Muscle layer of colon (tissue), 2 donors: ENCODE data around the gene CDC25B.

Experiments
- H3K27ac ChIP-seq: one replicate; pipeline ENCODE4 v1.7.0; 2013; ENCODE audit warnings: low read depth, mild to moderate bottlenecking, low read length, moderate library complexity
- H3K27me3 ChIP-seq, 2 donors: one replicate each; pipeline ENCODE4 v1.7.0; 2013; ENCODE audit warnings: low read length in 2 of 2, mild to moderate bottlenecking in 2 of 2; ENCODE audit not compliant: insufficient read depth in 2 of 2, control insufficient read depth in 1 of 2
- H3K36me3 ChIP-seq: one replicate; pipeline ENCODE4 v1.7.0; 2013; ENCODE audit warnings: mild to moderate bottlenecking, low read length; ENCODE audit not compliant: insufficient read depth
- H3K4me1 ChIP-seq: one replicate; pipeline ENCODE4 v1.7.0; 2013; ENCODE audit warnings: mild to moderate bottlenecking, low read length; ENCODE audit not compliant: insufficient read depth
- H3K4me3 ChIP-seq, 2 donors: one replicate each; pipeline ENCODE4 v1.7.0; 2013; ENCODE audit warnings: low read length in 2 of 2, low read depth in 1 of 2, mild to moderate bottlenecking in 1 of 2, moderate library complexity in 1 of 2
- H3K9ac ChIP-seq: one replicate; pipeline ENCODE4 v1.7.0; 2013; ENCODE audit warnings: low read length
- H3K9me3 ChIP-seq: one replicate; pipeline ENCODE4 v1.7.0; 2013; ENCODE audit warnings: mild to moderate bottlenecking, low read length
- donor health status: abdominal sarcoma.
- donor health status: Adenocarcinoma of cecum.

The CDC25B gene

DNA sequence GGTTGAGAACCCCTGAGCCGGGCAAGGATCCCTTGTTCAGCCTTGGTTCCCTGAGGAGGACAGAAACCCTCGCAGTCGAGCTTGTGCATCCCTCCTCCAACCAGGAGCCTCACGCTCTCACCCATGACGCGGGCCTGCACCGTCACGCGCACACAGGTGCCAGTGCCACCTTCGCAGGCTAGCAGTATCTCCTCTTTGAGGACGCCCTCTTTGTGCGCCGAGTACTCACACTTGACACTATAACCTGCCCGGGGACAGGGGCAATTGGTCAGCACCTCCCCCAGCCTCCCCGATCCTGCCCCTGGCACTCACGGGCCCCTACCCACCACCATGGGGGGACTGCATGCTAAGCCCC, 41.9 kb upstream of the CDC25B start:
- H3K9me3 ChIP-seq = no peaks in the 10 kb centered on the region
- peaks cover 0 to 6% of the 10 kb centered on the region in 2 donors for H3K27me3 ChIP-seq
- peaks cover 29% of the 10 kb centered on the region for H3K36me3 ChIP-seq
- peaks cover 10% of the 10 kb centered on the region for H3K4me1 ChIP-seq
- no peak overlapping the region for H3K4me3 ChIP-seq
- no peak overlapping the region for H3K27ac ChIP-seq
- no peak overlapping the region for H3K9ac ChIP-seq

DNA sequence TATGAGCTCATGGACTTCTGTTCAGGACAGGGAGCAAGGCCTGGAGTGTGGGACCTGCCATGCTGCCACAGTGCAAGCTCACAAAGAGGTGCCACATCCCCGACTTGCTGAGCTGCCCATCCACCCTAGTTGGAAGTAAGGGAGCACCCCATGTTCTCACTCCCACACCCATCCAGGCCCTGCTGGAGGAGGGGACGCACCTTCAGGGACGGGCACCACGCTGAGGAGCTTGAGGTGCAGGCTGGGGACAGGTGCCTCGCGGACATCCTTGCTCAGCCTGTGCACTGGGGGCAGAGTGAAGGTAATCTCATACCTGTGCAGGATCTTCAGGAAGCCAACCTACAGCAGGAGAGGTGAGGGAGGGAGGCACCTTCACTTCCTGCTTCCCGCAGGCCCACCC, 40.8 kb upstream of the CDC25B start:
- H3K27ac ChIP-seq = no peak overlapping the region
- H3K27me3 ChIP-seq = peaks cover 0 to 2% of the 10 kb centered on the region in 2 donors
- H3K4me3 ChIP-seq = no peak overlapping the region
- H3K4me1 ChIP-seq = peaks cover 17% of the 10 kb centered on the region
- no peak overlapping the region for H3K9ac ChIP-seq
- H3K36me3 ChIP-seq = peaks cover 29% of the 10 kb centered on the region
- H3K9me3 ChIP-seq = no peaks in the 10 kb centered on the region

DNA sequence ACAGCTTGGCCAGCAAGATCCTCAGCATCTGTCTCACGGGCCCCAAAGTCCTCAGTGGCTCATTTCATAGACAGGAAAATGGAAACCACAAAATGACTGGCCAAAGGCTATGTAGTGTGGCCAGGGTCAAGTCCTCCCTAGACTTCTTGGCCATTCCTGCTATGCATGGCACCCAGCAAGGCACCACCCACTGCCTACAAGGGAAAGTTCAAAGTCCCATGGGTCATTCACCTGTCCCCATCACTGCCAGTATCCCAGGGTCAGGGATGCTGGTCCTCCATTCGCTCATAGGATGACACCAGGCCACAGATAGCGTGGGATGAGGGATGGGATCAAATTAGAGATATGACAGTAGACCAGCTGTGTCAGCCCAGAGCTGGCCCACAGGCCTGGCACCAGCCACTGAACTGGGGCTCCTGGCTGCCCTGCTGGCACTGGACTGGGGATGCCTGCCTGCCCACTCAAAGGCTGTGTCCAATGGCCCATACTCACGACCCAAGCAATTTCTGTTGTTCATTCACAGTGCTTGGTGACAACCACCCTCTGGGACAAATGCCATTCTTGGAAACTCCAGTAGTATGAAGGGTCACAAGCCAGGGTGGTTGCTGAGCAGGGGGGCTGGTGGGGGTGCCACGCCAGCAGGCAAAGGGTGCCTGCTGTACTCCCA, 40.2 kb upstream of the CDC25B start:
- Histone ChIP-seq H3K9me3 (no peaks in the 10 kb centered on the region), H3K4me3 (no peak overlapping the region), H3K36me3 (peaks cover 29% of the 10 kb centered on the region), H3K9ac (no peak overlapping the region), H3K27me3 (no peaks in the 10 kb centered on the region), H3K27ac (no peak overlapping the region), H3K4me1 (peaks cover 24% of the 10 kb centered on the region)

DNA sequence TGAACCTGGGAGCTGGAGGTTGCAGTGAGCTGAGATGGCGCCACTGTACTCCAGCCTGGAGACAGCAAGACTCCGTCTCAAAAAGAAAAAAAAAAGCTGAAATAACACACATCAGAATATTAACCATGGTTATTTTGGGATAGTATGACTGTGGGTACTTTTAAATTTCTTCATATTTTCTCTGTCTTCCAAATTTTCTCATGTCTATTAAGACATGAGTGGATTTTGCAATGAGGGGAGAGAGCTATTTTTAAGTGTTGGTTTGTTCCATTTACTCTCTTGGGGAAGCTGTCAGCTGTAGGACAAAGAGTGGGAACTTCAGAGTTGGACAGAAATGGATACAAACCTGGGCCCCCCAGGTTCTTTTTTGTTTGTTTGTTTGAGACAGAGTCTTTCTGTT, 38.8 kb upstream of the CDC25B start:
- H3K4me1 ChIP-seq = peaks cover 35% of the 10 kb centered on the region
- H3K36me3 ChIP-seq = peaks cover 29% of the 10 kb centered on the region
- no peaks in the 10 kb centered on the region for H3K27me3 ChIP-seq
- no peak overlapping the region for H3K27ac ChIP-seq
- H3K9me3 ChIP-seq = no peaks in the 10 kb centered on the region
- no peak overlapping the region for H3K4me3 ChIP-seq
- no peak overlapping the region for H3K9ac ChIP-seq

DNA sequence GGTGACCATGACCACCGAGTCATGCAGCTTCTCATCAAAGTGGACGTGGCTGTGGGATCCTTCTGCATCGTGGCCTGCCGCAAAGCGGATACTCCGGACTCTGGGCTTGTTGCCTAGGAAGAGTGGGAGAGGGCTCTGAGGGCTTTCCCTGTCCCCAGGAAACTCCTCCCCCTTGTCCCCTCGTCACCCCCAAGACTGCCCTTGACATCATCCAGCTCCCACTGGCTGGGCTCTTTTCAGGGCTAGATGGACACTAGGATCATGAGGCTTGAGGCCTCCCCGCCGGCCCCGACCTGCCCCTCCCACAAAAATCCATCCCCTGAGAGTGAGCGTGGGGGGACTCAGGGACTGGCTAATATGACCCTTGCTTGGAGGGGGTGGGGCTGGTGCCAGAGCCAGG, 37.5 kb upstream of the CDC25B start:
- H3K27me3 ChIP-seq = no peaks in the 10 kb centered on the region
- no peak overlapping the region for H3K9ac ChIP-seq
- H3K4me1 ChIP-seq = peaks cover 31% of the 10 kb centered on the region
- H3K36me3 ChIP-seq = peaks cover 29% of the 10 kb centered on the region
- H3K4me3 ChIP-seq = no peak overlapping the region
- no peak overlapping the region for H3K27ac ChIP-seq
- H3K9me3 ChIP-seq = no peaks in the 10 kb centered on the region

DNA sequence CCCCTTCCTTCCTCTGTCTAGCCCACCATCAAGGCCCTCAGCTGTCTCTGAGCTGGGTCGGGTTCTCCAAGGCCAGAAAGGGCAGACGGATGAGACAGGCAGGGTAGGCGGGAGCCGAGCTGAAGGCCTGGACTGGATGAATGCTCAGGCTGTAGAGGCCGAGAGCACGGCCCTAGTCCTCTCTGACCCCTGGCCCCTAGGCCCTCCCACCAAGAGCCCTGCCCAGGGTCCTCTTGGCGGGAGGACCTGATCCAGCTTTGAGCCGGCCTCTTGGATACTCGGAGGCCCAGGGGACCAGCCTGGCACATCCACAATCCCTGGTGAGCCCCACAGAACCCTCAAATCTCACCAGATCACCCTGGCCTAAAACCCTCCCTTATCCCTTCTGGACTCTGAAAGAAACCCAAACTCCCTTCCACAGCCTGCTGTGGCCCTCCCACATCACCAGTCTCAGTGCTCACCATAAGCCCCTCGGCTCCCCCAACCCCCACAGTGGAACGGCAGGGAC, 36.7 kb upstream of the CDC25B start:
- Histone ChIP-seq H3K27ac (no peak overlapping the region), H3K9ac (no peak overlapping the region), H3K4me1 (peaks cover 39% of the 10 kb centered on the region), H3K4me3 (no peak overlapping the region), H3K9me3 (no peaks in the 10 kb centered on the region), H3K36me3 (peaks cover 29% of the 10 kb centered on the region), H3K27me3 (no peaks in the 10 kb centered on the region)

DNA sequence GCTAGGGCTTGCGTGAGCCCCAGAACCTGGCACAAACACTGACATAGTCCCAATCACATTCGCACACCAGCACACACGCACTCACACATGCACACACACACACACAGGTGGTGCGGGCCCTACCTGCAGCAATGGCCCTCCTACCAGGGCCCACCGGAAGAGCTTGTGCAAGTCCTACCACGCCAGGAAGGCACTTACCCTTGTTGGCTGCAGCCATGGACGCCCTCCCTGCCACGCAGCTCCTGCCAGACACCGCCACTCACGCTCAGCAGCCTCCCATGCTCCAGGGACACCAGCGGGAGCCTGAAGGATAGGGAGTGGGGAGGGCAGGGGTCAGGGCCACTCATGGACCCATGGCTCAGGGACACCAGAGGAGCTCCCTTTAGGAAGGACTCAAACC, 36.2 kb upstream of the CDC25B start:
- Histone ChIP-seq H3K27me3 (no peaks in the 10 kb centered on the region), H3K4me1 (peaks cover 44% of the 10 kb centered on the region), H3K4me3 (no peak overlapping the region), H3K36me3 (peaks cover 23% of the 10 kb centered on the region), H3K9me3 (no peaks in the 10 kb centered on the region), H3K9ac (no peak overlapping the region), H3K27ac (no peak overlapping the region)

DNA sequence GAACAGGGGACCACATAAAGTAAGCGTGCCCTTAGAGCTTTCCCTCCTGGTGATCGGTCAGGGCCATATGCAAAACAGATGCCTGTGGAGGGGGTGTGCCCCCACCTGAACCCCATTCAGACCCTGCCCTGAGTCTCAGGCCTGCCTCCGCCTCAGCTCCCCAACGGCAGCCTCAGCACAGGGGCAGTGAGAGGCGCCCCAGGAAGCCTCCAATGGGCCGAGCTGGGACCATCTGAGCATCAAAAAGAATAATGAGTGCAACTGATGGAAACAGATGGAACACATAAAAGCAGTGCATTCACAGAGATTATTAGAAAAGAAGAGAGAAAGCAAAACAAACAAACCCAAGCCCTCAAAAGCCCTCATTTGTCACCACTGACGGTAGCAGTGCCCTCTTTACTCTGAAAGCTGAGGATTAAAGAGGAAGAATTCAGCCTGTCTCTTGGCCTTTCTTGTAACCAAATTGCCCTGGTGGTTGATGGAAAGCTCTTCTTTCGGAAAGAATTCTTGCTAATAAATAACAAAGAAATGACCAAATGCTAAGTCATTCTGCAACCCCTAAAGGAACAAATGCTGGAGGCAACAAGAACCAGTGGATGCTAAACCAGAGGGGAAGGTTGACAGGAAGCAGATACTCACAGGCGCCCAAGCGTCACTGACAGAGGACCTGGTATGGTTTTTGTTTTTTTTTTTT, 35.3 kb upstream of the CDC25B start:
- Histone ChIP-seq H3K9me3 (no peaks in the 10 kb centered on the region), H3K27ac (no peak overlapping the region), H3K4me1 (peaks cover 54% of the 10 kb centered on the region), H3K9ac (no peak overlapping the region), H3K4me3 (no peak overlapping the region), H3K36me3 (peaks cover 18% of the 10 kb centered on the region), H3K27me3 (no peaks in the 10 kb centered on the region)

DNA sequence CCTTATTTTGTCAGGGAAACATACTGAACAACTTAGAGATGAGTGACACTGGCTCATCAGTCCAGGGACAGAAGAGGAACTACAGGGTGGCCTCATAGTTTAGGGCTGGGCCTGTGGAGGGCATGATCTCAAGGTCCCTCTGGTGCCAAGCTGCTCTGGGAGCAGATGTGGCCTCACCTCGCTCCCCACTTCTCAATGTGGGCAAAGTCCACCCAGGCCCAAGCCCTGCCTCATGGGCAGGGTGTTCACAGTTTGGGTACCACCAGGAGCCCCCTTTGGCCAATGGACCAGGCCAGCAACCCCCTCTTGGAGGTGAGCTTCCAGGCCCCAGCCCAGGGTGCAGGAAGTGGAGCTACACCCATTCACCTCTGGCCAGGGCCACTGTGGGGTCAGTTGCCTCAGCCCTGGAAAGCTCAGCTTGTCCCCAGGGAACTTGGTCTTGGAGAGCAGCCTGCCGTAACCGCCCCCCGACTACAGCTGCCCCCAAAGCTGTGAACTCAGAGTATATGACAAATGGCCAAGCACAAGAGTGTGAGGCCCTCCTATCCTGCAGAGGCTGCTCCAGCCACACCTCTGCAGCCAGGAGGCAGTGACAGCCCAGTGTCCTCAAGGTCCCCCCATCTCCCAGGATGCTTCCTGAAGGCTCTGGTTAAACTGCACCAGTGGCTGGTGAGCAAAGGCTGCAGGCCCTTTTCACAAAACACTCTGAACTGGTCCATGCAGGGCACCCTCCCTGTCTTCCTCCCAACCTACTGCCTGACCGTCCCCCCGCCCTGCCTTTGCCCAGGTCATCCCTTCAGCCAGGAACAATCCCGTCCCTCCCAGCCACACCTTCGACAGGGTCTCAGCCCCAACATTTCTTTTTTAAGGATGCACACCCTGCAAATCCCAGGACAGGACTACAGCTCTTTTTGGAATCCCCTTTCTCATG, 32.2 kb upstream of the CDC25B start:
- no peaks in the 10 kb centered on the region for H3K36me3 ChIP-seq
- no peaks in the 10 kb centered on the region for H3K9me3 ChIP-seq
- peak overlapping the region; percentile 21 for H3K27ac ChIP-seq
- peaks cover 70% of the 10 kb centered on the region for H3K4me1 ChIP-seq
- no peaks in the 10 kb centered on the region for H3K27me3 ChIP-seq
- H3K4me3 ChIP-seq = no peak overlapping the region
- no peak overlapping the region for H3K9ac ChIP-seq

DNA sequence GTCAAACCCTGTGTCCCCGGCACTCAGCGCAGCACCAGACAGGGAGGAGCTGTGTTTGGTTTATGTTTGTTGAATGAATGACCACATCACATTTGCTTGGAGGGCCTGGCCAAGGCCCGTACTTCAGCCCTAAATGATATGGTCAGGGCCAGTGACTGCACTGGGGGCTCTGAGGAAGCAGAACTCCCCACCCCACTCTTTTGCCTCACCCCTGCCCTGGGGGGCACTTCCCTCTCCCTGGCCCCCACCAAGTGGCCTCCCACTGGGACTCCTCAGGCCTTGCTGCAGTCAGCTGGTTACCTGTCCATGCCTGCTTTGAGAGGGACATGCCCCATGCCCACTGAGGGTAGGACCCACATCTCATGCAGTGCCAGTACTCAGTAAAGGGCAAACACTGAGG, 31.5 kb upstream of the CDC25B start:
- H3K9ac ChIP-seq = no peak overlapping the region
- no peak overlapping the region for H3K4me3 ChIP-seq
- no peaks in the 10 kb centered on the region for H3K9me3 ChIP-seq
- no peaks in the 10 kb centered on the region for H3K27me3 ChIP-seq
- no peak overlapping the region for H3K27ac ChIP-seq
- H3K4me1 ChIP-seq = peaks cover 71% of the 10 kb centered on the region
- no peaks in the 10 kb centered on the region for H3K36me3 ChIP-seq

DNA sequence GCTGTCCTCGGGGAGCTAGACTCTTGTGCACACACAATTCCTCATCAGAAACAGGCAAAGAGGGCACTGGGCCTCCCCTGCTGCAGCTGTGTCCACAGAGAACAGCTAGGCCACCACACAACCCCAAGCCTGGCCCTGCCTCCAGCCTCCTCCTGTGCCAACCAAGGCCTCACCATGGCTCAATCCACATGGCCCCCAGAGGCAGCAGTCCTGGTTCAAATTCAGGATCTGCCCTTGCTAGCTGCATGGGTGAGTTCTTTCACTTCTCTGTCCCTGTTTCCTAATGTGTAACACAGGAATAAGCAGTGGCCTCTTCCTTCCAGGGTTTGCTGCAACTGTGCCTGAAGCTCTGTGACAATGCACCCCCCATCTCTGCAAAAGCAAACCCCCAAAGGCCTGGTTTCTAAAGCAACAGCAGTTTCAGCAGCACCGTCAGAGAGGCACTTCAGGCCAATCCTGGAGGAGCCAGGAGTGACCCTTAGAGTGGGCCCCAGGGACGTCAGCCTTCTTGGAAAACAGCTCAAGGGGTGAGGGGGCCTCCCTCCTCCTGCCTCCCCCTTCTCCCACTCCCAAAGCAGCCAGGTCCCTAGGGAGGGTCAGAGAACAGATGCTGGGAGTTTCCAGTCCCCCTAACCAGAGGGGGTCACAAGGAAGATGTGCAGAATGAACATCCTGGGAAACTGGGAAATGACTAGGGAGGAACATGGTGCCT, 30.8 kb upstream of the CDC25B start:
- H3K9me3 ChIP-seq = no peaks in the 10 kb centered on the region
- no peaks in the 10 kb centered on the region for H3K27me3 ChIP-seq
- no peak overlapping the region for H3K27ac ChIP-seq
- no peaks in the 10 kb centered on the region for H3K36me3 ChIP-seq
- H3K4me1 ChIP-seq = peaks cover 64% of the 10 kb centered on the region
- H3K9ac ChIP-seq = no peak overlapping the region
- H3K4me3 ChIP-seq = peak overlapping the region in 1 of 2 donors; percentile 82
